ENCODE measurements around the gene PPP4R3A. TPM values are rescaled to one million over a fixed set of nuclear protein-coding genes. Genes with fewer than 3 reads are reported as not detected.
"Not testable (repeated sequence)": the region's sequence is repeated elsewhere in the genome, so short reads cannot be mapped to it uniquely, and the experiment has no call there.

The PPP4R3A gene
- total RNA-seq, 1 donor from 2014 or later: 111 TPM

DNA sequence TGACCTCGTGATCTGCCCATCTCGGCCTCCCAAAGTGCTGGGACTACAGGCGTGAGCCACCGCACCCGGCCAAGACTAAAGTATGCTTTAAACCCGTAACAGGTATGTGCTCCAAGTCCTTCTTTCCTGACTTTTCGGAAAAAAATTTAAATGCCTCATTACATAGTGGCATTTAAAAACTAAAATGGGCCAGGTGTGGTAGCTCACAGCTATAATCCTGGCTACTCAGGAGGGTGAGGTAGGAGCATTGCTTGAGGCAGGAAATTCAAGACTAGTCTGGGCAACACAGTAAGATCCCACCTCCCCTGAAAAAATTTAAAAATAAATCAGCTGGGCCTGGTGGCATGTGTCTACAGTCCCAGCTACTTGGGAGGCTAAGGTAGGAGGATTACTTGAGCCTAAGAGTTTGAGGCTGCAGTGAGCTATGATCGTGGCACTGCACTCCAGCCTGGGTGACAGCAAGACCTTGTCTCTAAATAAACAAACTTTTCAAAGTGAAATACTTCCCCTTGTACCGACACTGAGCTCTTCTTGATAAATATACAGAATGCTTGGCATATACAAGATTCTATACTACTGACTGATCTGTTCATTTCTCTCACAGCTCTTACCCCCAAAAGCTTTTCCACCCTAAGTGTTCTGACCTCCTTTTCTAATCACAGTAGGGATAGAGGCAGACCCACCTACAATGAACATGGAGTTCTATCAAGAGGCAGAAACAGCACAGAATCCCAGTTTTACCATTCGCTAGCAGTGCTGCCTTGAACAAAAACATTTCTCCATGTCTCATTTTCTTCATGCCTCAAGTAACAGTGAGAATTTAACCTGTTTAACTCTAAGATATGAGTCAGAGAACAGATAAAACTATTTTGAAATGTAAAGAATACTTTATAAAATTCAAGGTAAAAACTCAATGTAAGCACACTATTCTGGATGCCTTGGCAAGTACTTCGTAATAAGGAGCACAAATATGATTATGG, 7.9 kb downstream of the PPP4R3A start:
- Mint-ChIP-seq H3K9me3 (no peaks in the 10 kb centered on the region), H3K4me3 (no peak overlapping the region), H3K36me3 (ENCODE audit: low read depth) (peaks cover 14% of the 10 kb centered on the region), H3K27me3 (ENCODE audit: low read depth) (no peaks in the 10 kb centered on the region), H3K4me1 (peaks cover 28% of the 10 kb centered on the region), H3K27ac (ENCODE audit: unreplicated experiment) (no peak overlapping the region)
- TF ChIP-seq, protein P1, sequence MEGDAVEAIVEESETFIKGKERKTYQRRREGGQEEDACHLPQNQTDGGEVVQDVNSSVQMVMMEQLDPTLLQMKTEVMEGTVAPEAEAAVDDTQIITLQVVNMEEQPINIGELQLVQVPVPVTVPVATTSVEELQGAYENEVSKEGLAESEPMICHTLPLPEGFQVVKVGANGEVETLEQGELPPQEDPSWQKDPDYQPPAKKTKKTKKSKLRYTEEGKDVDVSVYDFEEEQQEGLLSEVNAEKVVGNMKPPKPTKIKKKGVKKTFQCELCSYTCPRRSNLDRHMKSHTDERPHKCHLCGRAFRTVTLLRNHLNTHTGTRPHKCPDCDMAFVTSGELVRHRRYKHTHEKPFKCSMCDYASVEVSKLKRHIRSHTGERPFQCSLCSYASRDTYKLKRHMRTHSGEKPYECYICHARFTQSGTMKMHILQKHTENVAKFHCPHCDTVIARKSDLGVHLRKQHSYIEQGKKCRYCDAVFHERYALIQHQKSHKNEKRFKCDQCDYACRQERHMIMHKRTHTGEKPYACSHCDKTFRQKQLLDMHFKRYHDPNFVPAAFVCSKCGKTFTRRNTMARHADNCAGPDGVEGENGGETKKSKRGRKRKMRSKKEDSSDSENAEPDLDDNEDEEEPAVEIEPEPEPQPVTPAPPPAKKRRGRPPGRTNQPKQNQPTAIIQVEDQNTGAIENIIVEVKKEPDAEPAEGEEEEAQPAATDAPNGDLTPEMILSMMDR (conservative IDR thresholded peaks at IDR 0.05): no peak
- DNase-seq (ENCODE audit: low read depth, low spot score): no peak

DNA sequence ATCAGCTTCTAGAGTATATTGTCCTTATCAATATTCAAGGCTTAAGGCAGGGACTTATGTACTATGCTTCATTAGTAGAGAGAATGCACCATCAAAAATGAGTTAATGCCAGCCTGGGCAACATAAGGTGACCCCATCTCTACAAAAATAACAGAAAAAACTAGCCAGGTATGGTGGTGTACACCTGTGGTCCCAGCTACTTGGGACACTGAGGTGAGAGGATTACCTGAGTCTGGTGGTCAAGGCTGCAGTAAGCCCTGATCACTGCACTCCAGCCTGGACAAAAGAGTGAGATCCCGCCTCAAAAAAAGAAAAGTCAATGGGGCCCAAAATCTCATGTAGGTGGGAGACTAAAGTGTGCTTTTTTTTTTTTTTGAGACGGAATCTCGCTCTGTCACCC, 8.8 kb downstream of the PPP4R3A start:
- H3K4me3 Mint-ChIP-seq: no peak overlapping the region
- DNase-seq (ENCODE audit: low read depth, low spot score): no peak
- no peaks in the 10 kb centered on the region for H3K9me3 Mint-ChIP-seq
- no peaks in the 10 kb centered on the region for H3K27me3 Mint-ChIP-seq (ENCODE audit: low read depth)
- TF ChIP-seq, protein P1 (conservative IDR thresholded peaks at IDR 0.05): no peak
- no peak overlapping the region for H3K27ac Mint-ChIP-seq (ENCODE audit: unreplicated experiment)
- H3K4me1 Mint-ChIP-seq: peaks cover 32% of the 10 kb centered on the region
- peaks cover 14% of the 10 kb centered on the region for H3K36me3 Mint-ChIP-seq (ENCODE audit: low read depth)

DNA sequence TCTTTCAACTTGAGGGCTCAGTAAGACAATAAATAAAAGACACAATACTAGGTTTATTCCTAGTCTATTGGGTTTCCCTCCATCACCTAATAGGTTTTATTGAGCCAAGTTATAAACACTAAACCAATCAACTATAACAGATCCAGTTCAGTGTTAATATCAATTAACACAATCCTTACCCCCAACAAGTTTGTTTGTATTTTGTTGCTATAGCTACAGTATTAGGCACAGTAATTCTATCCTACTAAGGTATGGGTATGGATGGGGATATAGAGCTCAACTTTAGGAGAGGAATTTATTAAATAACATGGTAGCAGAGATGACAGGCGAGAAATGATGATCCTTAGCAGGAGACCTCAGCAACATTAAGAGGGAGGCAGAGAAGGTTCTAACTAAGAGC, 13.3 kb downstream of the PPP4R3A start:
- Mint-ChIP-seq H3K4me3 (no peak overlapping the region), H3K4me1 (peaks cover 27% of the 10 kb centered on the region), H3K27ac (ENCODE audit: unreplicated experiment) (no peak overlapping the region), H3K27me3 (ENCODE audit: low read depth) (no peaks in the 10 kb centered on the region), H3K36me3 (ENCODE audit: low read depth) (peaks cover 2% of the 10 kb centered on the region), H3K9me3 (no peaks in the 10 kb centered on the region)
- no peak for DNase-seq (ENCODE audit: low read depth, low spot score)
- TF ChIP-seq, protein P1 (conservative IDR thresholded peaks at IDR 0.05): no peak

DNA sequence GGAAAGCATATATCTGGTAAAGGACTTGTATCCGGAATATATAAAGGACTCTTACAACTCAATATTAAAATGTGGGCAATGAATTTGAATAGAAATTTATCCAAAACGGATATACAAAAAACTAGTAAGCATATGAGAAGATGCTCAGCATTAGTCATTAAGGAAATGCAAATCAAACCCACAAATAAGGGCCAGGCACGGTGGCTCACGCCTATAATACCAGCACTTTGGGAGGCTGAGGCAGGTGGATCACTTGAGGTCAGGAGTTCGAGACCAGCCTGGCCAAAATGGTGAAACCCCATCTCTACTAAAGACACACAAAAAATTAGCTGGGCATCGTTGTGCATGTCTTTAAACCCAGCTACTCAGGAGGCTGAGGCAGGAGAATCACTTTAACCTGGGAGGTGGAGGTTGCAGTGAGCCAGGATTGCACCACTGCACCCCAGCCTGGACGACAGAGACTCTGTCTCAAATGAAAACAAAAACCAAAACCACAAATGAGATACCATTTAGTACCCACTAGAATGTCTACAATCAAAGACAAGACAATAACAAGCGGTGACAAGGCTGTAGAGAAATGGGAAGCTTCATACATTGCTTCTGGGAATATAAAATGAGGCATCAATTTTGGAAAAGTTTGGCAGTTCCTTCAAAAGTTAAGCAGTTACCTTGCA, 15.6 kb downstream of the PPP4R3A start:
- H3K27me3 Mint-ChIP-seq (ENCODE audit: low read depth); H3K9me3 Mint-ChIP-seq; H3K36me3 Mint-ChIP-seq (ENCODE audit: low read depth); DNase-seq (ENCODE audit: low read depth, low spot score); H3K4me3 Mint-ChIP-seq: not testable (repeated sequence)
- Mint-ChIP-seq H3K27ac (ENCODE audit: unreplicated experiment) (peak overlapping the region; percentile 78), H3K4me1 (peaks cover 23% of the 10 kb centered on the region)

DNA sequence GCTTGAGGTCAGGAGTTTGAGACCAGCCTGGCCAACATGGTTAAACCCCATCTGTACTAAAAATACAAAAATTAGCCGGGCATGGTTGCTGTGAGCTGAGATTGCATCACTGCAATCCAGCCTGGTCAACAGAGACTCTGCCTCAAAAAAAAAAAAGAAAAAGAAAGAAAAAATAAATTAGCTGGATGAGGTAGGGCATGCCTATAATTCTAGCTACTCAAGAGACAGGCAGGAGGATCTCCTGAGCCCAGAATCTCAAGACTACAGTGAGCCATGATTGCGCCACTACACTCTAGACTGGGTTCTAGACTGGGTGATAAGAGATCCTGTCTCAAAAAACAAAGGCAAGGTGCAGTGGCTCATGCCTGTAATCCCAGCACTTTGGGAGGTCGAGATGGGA, 16.9 kb downstream of the PPP4R3A start:
- Mint-ChIP-seq H3K4me1 (peaks cover 19% of the 10 kb centered on the region), H3K27ac (ENCODE audit: unreplicated experiment) (no peak overlapping the region), H3K36me3 (ENCODE audit: low read depth) (no peaks in the 10 kb centered on the region), H3K4me3 (no peak overlapping the region), H3K27me3 (ENCODE audit: low read depth) (no peaks in the 10 kb centered on the region), H3K9me3 (no peaks in the 10 kb centered on the region)
- TF ChIP-seq, protein P1 (conservative IDR thresholded peaks at IDR 0.05): no peak
- DNase-seq (ENCODE audit: low read depth, low spot score): no peak

DNA sequence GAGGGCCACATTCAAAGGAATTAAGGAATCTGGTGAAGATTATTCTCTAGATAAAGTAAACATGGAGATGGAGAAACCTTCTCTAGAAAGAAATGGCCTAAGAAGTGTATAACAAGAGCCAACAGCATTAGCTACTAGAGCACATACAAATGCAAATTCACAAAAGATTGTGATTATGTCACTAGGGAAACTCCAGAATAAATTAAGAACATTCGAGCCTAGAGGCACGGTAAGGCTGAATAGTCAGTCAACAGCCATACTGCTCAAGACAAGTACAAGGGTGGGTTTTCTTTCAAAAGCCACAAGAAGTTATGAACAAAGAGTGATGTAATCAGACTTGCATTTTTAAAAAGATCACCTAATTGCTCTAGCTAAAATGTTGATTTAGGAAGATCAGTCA, 25.4 kb downstream of the PPP4R3A start:
- H3K36me3 Mint-ChIP-seq (ENCODE audit: low read depth): peaks cover 18% of the 10 kb centered on the region
- H3K9me3 Mint-ChIP-seq: no peaks in the 10 kb centered on the region
- TF ChIP-seq, protein P1 (conservative IDR thresholded peaks at IDR 0.05): no peak
- no peaks in the 10 kb centered on the region for H3K27me3 Mint-ChIP-seq (ENCODE audit: low read depth)
- H3K4me1 Mint-ChIP-seq: peaks cover 6% of the 10 kb centered on the region
- DNase-seq (ENCODE audit: low read depth, low spot score): no peak
- no peak overlapping the region for H3K27ac Mint-ChIP-seq (ENCODE audit: unreplicated experiment)
- no peak overlapping the region for H3K4me3 Mint-ChIP-seq
